H9 (cell line): ENCODE results near the gene SLC25A24. TPM values are rescaled to one million over a fixed set of nuclear protein-coding genes. Genes with fewer than 3 reads are reported as not detected.

Experiments
- DNase-seq: peaks from one replicate; pipeline ENCODE4 v3.0.0-alpha.2; 2017
- H2AFZ ChIP-seq: one replicate; pipeline ENCODE4 v1.6.1; 2013; ENCODE audit warnings: mild to moderate bottlenecking, low read length, control low read depth, moderate library complexity
- H2AK5ac ChIP-seq: 2 replicates; pipeline ENCODE4 v1.6.1; 2013; ENCODE audit warnings: low read length, control low read depth, mixed read lengths; ENCODE audit not compliant: insufficient read length
- H2BK120ac ChIP-seq: one replicate; pipeline ENCODE4 v1.6.1; 2013; ENCODE audit warnings: low read depth, mild to moderate bottlenecking, low read length, control low read depth, inconsistent platforms; ENCODE audit not compliant: poor library complexity, severe bottlenecking
- H2BK12ac ChIP-seq: 2 replicates; pipeline ENCODE4 v1.6.1; 2013; ENCODE audit warnings: low read length, control low read depth, mixed read lengths, low read depth; ENCODE audit not compliant: insufficient read length
- H2BK15ac ChIP-seq: 2 replicates; pipeline ENCODE4 v1.6.1; 2013; ENCODE audit warnings: low read depth, low read length, control low read depth
- H2BK20ac ChIP-seq: one replicate; pipeline ENCODE4 v1.6.1; 2013; ENCODE audit warnings: low read depth, mild to moderate bottlenecking, low read length, control low read depth, inconsistent platforms; ENCODE audit not compliant: poor library complexity, severe bottlenecking
- H2BK5ac ChIP-seq: 2 replicates; pipeline ENCODE4 v1.6.1; 2013; ENCODE audit warnings: low read length, control low read depth, mixed read lengths; ENCODE audit not compliant: insufficient read length
- H3K14ac ChIP-seq: 2 replicates; pipeline ENCODE4 v1.6.1; 2013; ENCODE audit warnings: low read length, control low read depth; ENCODE audit not compliant: insufficient read depth
- H3K18ac ChIP-seq: 2 replicates; pipeline ENCODE4 v1.6.1; 2013; ENCODE audit warnings: low read depth, mild to moderate bottlenecking, mixed read lengths, low read length, control low read depth; ENCODE audit not compliant: insufficient read length
- H3K23ac ChIP-seq: 2 replicates; pipeline ENCODE4 v1.6.1; 2013; ENCODE audit warnings: low read length, control low read depth, mixed read lengths, low read depth; ENCODE audit not compliant: insufficient read length
- H3K23me2 ChIP-seq: 2 replicates; pipeline ENCODE4 v1.6.1; 2013; ENCODE audit warnings: low read depth, mild to moderate bottlenecking, mixed read lengths, low read length, control low read depth; ENCODE audit not compliant: insufficient read length, poor library complexity, severe bottlenecking
- H3K27ac ChIP-seq: 2 replicates; pipeline ENCODE4 v1.5.1; 2013; ENCODE audit warnings: low read length, control low read depth, mixed read lengths, low read depth; ENCODE audit not compliant: insufficient read length
- H3K27me3 ChIP-seq: 2 replicates; pipeline ENCODE4 v1.6.1; 2013; ENCODE audit warnings: low read length, control low read depth, inconsistent platforms; ENCODE audit not compliant: insufficient read depth
- H3K4ac ChIP-seq: 2 replicates; pipeline ENCODE4 v1.6.1; 2013; ENCODE audit warnings: low read depth, mild to moderate bottlenecking, control low read depth, inconsistent platforms, low read length, moderate library complexity
- H3K4me1 ChIP-seq: 2 replicates; pipeline ENCODE4 v1.6.1; 2013; ENCODE audit warnings: low read length, control low read depth, inconsistent platforms; ENCODE audit not compliant: insufficient read depth
- H3K4me2 ChIP-seq: 2 replicates; pipeline ENCODE4 v1.6.1; 2013; ENCODE audit warnings: low read length, control low read depth, mixed read lengths; ENCODE audit not compliant: insufficient read length, insufficient read depth
- H3K56ac ChIP-seq: 2 replicates; pipeline ENCODE4 v1.6.1; 2013; ENCODE audit warnings: low read depth, mild to moderate bottlenecking, mixed read lengths, low read length, control low read depth; ENCODE audit not compliant: insufficient read length
- H3K79me1 ChIP-seq: 2 replicates; pipeline ENCODE4 v1.6.1; 2013; ENCODE audit warnings: low read depth, mild to moderate bottlenecking, moderate library complexity, low read length, control low read depth, inconsistent platforms; ENCODE audit not compliant: insufficient read depth, poor library complexity, severe bottlenecking
- H3K79me2 ChIP-seq: 2 replicates; pipeline ENCODE4 v1.6.1; 2013; ENCODE audit warnings: low read length, control low read depth, inconsistent platforms; ENCODE audit not compliant: insufficient read depth
- H3K9ac ChIP-seq: 2 replicates; pipeline ENCODE4 v1.6.1; 2013; ENCODE audit warnings: low read length, control low read depth, mixed read lengths; ENCODE audit not compliant: insufficient read length; ENCODE audit errors: extremely low read depth
- H3K9me3 ChIP-seq: one replicate; pipeline ENCODE4 v1.6.1; 2013; ENCODE audit warnings: low read depth, low read length, inconsistent platforms; ENCODE audit not compliant: control insufficient read depth
- H3T11ph ChIP-seq: one replicate; pipeline ENCODE4 v1.6.1; 2013; ENCODE audit warnings: mild to moderate bottlenecking, low read length, control low read depth, inconsistent platforms
- H4K20me1 ChIP-seq: one replicate; pipeline ENCODE4 v1.6.1; 2013; ENCODE audit not compliant: control insufficient read depth, insufficient read length, insufficient read depth
- H4K5ac ChIP-seq: 2 replicates; pipeline ENCODE4 v1.6.1; 2013; ENCODE audit warnings: low read depth, mild to moderate bottlenecking, mixed read lengths, low read length, control low read depth; ENCODE audit not compliant: insufficient read length
- H4K8ac ChIP-seq: replicated peaks from 2 replicates; pipeline ENCODE4 v1.6.1; 2013; ENCODE audit warnings: low read length, control low read depth, mixed read lengths, low read depth; ENCODE audit not compliant: insufficient read length
- H4K91ac ChIP-seq: 2 replicates; pipeline ENCODE4 v1.6.1; 2013; ENCODE audit warnings: low read depth, mild to moderate bottlenecking, moderate library complexity, mixed read lengths, low read length, control low read depth; ENCODE audit not compliant: insufficient read length
- H3K27ac Mint-ChIP-seq, 3 experiments: 2 replicates in 2 of 3; 3 replicates in 1 of 3; pipeline ENCODE4 v1.8.0; 2020 to 2021; ENCODE audit warnings: mixed read lengths in 3 of 3, mild to moderate bottlenecking in 1 of 3, moderate library complexity in 1 of 3
- H3K27me3 Mint-ChIP-seq: 2 replicates; pipeline ENCODE4 v1.8.0; 2021; ENCODE audit warnings: low read depth, mild to moderate bottlenecking, moderate library complexity, mixed read lengths
- H3K36me3 Mint-ChIP-seq, 3 experiments: 2 replicates in 2 of 3; 3 replicates in 1 of 3; pipeline ENCODE4 v1.8.0; 2020 to 2021; ENCODE audit warnings: low read depth in 3 of 3, mixed read lengths in 3 of 3; ENCODE audit not compliant: insufficient read depth in 1 of 3
- H3K4me1 Mint-ChIP-seq, 2 experiments: 2 replicates each; pipeline ENCODE4 v1.8.0; 2020; ENCODE audit warnings: mixed read lengths in 2 of 2
- H3K4me3 Mint-ChIP-seq, 2 experiments: 2 replicates in 1 of 2; 3 replicates in 1 of 2; pipeline ENCODE4 v1.8.0; 2020 to 2021; ENCODE audit warnings: mild to moderate bottlenecking in 2 of 2, mixed read lengths in 2 of 2, moderate library complexity in 1 of 2
- H3K9me3 Mint-ChIP-seq, 2 experiments: 2 replicates in 1 of 2; 3 replicates in 1 of 2; pipeline ENCODE4 v1.8.0; 2020; ENCODE audit warnings: mild to moderate bottlenecking in 2 of 2, mixed read lengths in 2 of 2, moderate library complexity in 1 of 2
- WGBS: extraction: QIAGEN DNeasy Blood & Tissue Kit; methylation state at CpG from one replicate; pipeline ENCODE4 v1.1.7; 2013; ENCODE audit warnings: missing lambda C conversion rate, low lambda C conversion rate, mixed read lengths; ENCODE audit not compliant: insufficient read length; ENCODE audit errors: extremely low coverage; 5-methylcytosine and 5-hydroxymethylcytosine counted together
- total RNA-seq: library from RNA; stranded (reverse); gene quantifications from 2 replicates; pipeline ENCODE4 v1.2.1, GENCODE V29; 2021
- TF ChIP-seq, protein P1 (sequence below): fragments of 200-600 bp; sonication (generic); conservative IDR thresholded peaks from 3 replicates; pipeline ENCODE4 v1.8.0; 2021; ENCODE audit warnings: antibody characterized with exemption, mild to moderate bottlenecking

Gene SLC25A24
- total RNA-seq, 1 experiment from 2014 or later = 35.1 TPM

DNA sequence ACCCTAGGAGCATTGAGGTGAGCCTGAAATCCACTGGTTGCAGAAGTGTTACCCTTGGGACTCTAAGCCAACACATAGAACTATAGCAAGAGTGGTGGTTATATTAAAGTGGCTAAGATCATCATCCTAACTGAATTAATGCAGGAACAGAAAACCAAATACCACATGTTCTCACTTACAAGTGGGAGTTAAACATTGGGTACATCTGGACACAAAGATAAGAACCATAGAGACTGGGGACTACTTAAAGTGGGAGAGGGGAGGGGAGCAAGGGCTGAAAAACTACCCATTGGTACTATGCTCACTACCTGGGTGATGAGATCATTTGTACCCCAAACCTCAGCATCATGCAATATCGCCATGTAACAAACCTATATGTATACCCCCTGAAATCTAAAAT is 100.0 kb downstream of the SLC25A24 start:
- H3K27me3 Mint-ChIP-seq = no peaks in the 10 kb centered on the region
- Histone ChIP-seq H2BK15ac (no peak overlapping the region), H4K91ac (no peak overlapping the region), H4K20me1 (no peaks in the 10 kb centered on the region), H3T11ph (no peak overlapping the region), H3K79me2 (no peaks in the 10 kb centered on the region), H3K79me1 (no peaks in the 10 kb centered on the region), H3K4me1 (no peaks in the 10 kb centered on the region), H3K27me3 (no peaks in the 10 kb centered on the region; the same call in 1 of the 2 replicates), H3K4ac (no peak overlapping the region), H3K4me2 (no peak overlapping the region), H2BK12ac (no peak overlapping the region), H3K56ac (no peak overlapping the region), H2AK5ac (no peak overlapping the region), H3K23ac (no peak overlapping the region), H3K9ac (no peak overlapping the region), H3K9me3 (no peaks in the 10 kb centered on the region), H3K27ac (no peak overlapping the region), H4K8ac (no peak overlapping the region), H2BK120ac (no peak overlapping the region), H3K18ac (no peak overlapping the region), H4K5ac (no peak overlapping the region), H3K23me2 (no peaks in the 10 kb centered on the region), H2BK20ac (no peak overlapping the region), H2AFZ (no peak overlapping the region), H3K14ac (no peak overlapping the region), H2BK5ac (no peak overlapping the region)
- TF ChIP-seq, protein P1, sequence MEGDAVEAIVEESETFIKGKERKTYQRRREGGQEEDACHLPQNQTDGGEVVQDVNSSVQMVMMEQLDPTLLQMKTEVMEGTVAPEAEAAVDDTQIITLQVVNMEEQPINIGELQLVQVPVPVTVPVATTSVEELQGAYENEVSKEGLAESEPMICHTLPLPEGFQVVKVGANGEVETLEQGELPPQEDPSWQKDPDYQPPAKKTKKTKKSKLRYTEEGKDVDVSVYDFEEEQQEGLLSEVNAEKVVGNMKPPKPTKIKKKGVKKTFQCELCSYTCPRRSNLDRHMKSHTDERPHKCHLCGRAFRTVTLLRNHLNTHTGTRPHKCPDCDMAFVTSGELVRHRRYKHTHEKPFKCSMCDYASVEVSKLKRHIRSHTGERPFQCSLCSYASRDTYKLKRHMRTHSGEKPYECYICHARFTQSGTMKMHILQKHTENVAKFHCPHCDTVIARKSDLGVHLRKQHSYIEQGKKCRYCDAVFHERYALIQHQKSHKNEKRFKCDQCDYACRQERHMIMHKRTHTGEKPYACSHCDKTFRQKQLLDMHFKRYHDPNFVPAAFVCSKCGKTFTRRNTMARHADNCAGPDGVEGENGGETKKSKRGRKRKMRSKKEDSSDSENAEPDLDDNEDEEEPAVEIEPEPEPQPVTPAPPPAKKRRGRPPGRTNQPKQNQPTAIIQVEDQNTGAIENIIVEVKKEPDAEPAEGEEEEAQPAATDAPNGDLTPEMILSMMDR = no peak
- no CpG with 5 or more reads among the region's 1 CpG for WGBS
- peaks cover 2% of the 10 kb centered on the region in 2 experiments; a peak in 2 of 5 replicates for H3K9me3 Mint-ChIP-seq
- H3K4me1 Mint-ChIP-seq = no peaks in the 10 kb centered on the region
- H3K4me3 Mint-ChIP-seq = no peak overlapping the region
- no peak for DNase-seq
- no peak overlapping the region for H3K27ac Mint-ChIP-seq
- 0 out of 7 replicates have a peak, but pooled peaks cover 0 to 3% (median 0%) of the 10 kb centered on the region in 3 experiments for H3K36me3 Mint-ChIP-seq
